Muscle of arm (tissue), 12 donors: Measurements from ENCODE around the gene ACADS. TPM values are rescaled to one million over a fixed set of nuclear protein-coding genes. Genes with fewer than 3 reads are reported as not detected.
"Not testable (repeated sequence)": the region's sequence is repeated elsewhere in the genome, so short reads cannot be mapped to it uniquely, and the experiment has no call there.

Experiments used
- DNase-seq: peaks from one replicate; pipeline ENCODE4 v3.0.0-alpha.2; 2013
- polyA plus RNA-seq, 12 donors: library from polyadenylated mRNA; unstranded; fragments of 120-200 nt; gene quantifications; one replicate each; pipeline ENCODE4 v1.2.1, GENCODE V29; 2013; ENCODE audit not compliant: insufficient read length in 12 of 12

ACADS gene
- polyA plus RNA-seq, 12 donors, result 10.4 to 32.2 (median 15.1) TPM; not detected in 1

DNA sequence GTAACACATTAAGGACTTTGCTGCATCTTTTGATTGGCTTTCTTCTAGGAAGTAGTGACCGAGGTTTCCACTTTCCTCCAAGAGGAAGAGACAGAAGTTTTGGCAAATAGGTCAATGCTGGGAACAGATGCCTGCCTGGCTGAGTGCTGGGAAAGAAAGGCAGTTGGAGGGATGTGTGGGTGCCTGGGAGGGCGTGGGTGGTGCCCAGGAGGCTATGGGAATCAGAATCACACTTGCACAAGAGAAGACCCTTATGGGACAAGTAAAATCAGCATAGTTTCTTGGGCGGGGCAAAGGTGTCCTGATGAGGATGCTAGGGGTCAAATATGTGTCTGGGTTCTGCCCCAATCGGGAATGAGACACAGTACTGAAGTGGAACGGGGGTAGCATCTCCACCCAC is 906 bp upstream of the ACADS start:
- no peak for DNase-seq

- no peak for DNase-seq
Measured at GRCh38 chr12:120725151-120725658, 421 bp upstream of the ACADS start.

GRCh38 chr12:120726510-120726793 is 826 bp downstream of the ACADS start:
- no peak for DNase-seq

DNA sequence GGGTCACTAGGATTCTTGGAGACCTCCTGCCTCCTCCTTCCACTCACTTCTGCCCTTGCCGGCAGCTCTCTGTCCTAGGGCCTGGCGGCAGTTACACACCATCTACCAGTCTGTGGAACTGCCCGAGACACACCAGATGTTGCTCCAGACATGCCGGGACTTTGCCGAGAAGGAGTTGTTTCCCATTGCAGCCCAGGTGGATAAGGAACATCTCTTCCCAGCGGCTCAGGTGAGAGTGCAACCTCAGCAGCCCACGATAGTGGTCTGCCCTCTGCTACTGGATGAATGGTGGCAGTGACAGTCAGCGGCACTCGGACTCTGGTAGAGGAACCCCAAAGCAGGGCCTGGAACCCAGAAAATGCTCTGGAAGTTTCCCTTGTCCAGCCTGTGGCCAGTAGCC is 1.3 kb downstream of the ACADS start:
- DNase-seq, result no peak

- DNase-seq, result not testable (repeated sequence)
Measured at GRCh38 chr12:120732198-120732597, 6.6 kb downstream of the ACADS start.

DNA sequence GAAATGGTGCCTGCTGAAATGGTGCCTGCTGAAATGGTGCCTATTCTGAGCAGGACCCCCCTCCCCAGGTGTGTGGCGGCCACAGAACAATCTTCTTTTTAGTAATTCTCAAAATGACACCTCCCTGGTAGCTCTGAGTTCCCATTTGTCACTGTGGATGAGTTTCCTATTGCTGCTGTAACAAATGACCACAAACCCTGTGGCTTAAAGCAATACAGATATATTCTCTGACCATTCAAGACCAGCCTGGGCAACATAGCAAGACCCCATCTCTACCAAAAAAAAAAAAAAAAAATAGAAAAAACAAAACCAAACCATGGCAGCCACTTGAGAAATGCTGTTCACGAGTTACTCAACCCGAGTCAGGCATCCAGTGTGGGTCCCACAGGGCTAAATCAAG is 7.9 kb downstream of the ACADS start:
- no peak for DNase-seq

- DNase-seq, result no peak
Measured at GRCh38 chr12:120734210-120734609, 8.6 kb downstream of the ACADS start.

DNA sequence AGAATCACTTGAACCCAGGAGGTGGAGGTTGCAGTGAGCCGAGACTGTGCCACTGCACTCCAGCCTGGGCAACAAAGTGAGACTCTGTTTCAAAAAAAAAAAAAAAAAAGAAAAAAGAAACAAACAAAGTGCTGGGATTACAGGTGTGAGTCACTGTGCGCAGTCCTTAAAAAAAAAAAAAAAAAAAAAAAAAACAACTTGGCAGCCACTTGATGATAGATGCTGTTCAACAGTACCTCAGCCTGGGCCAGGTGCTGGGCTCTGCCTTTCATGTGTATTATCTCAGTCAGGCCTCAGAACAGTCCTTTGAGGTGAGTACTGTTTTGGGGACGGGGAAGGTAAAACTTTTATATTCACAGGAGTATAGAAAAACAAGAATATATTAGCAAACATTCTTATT is 9.6 kb downstream of the ACADS start:
- DNase-seq, result no peak

DNA sequence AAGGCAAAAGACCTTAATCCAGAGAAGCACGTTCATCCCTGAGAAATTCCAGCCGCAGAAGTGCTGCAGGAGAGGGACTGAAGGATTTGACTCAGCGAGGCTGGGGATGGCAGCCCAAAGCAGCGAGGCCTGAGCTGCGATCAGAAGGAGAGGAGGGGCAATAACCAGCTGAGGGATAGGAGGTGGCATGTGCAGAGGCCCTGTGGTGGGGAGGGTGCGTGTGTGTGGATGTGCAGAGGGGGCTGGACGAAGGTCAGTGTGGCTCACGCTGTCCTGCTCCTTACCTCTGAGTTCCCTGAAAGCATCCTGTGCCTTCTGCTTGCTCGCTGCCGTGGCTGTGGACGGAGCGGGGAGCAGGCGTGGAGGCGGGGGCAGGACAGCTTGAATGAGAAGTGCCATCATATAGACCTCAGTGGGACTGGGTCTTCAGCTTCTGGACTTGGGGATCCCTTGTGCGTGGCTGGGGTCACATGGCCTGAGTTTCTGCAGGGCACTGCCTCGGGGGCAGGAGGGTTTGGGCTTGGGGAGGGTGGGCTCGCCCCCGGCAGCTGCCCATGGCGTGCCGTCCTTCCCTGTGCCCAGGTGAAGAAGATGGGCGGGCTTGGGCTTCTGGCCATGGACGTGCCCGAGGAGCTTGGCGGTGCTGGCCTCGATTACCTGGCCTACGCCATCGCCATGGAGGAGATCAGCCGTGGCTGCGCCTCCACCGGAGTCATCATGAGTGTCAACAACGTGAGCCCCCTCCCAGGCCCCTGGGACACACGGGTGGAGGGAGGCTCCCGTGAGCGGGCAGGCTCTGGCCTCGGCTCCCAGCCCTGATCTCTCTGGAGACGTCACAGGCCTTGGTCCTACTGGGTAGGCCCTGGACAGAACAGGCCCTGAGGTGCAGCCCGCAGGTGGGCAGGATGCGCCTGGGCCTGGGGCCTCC is 11.0 kb downstream of the ACADS start:
- no peak for DNase-seq

- no peak for DNase-seq
Measured at GRCh38 chr12:120737557-120738251, 12.1 kb downstream of the ACADS start.

DNA sequence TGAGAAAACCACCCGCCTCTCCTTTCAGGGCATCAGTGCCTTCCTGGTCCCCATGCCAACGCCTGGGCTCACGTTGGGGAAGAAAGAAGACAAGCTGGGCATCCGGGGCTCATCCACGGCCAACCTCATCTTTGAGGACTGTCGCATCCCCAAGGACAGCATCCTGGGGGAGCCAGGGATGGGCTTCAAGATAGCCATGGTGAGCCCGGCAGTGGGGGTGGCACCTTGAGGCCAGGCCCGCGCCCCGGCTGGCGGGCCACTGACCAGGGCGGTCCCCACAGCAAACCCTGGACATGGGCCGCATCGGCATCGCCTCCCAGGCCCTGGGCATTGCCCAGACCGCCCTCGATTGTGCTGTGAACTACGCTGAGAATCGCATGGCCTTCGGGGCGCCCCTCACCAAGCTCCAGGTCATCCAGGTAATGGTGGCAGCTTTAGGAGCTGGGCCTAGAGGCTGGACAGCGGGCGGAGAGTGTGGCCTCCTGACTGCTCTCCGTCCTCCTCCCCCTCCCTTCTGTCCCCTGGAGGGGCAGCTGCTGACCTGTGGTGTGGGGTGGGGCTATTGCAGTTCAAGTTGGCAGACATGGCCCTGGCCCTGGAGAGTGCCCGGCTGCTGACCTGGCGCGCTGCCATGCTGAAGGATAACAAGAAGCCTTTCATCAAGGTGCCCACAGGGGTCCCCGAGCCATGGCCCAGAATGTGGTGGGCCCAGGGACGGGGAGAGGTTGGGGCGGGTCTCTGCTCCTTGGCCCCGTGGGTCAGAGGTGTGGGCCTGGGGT is 12.8 kb downstream of the ACADS start:
- DNase-seq, result no peak

- DNase-seq, result no peak
Measured at GRCh38 chr12:120739031-120739762, 13.6 kb downstream of the ACADS start.

DNA sequence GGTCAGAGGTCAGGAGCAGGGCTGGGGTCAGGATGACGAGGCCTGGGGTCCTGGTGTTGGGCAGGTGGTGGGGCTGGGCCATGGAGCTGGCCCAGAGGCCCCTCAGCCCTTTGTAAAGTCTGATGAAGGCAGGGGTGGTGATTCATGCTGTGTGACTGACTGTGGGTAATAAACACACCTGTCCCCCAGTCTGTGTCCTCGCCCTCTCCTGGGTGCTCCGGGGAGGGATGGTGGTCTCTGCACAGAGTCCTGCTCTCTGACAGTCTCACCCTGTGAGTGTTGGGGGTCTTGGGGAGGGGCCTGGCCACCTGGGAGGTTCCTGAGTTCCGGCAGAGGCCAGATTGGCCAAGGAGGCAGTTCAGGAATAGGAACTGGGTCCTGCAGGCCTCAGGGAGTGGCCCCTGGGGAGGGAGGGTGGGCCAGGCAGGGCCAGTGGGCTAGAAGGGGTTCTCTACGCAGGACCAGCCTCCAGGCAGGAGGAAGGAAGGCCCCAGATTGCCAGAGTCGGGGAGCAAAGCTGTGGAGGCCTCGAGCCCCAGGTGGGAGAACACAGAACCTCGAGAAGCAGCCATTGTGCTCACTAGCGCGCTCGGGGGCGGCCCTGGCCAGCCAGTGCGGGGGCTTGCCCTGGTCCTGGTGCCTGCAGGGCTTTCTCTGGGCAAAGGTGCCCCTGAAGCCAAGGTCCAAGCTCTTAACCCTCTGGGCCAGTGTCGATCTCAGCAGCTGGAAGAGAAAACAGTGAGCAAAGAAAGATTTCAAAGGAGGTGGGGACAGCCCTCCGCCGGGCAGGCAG is 14.4 kb downstream of the ACADS start:
- no peak for DNase-seq

GRCh38 chr12:120740871-120741270 is 15.2 kb downstream of the ACADS start:
- DNase-seq, result no peak

DNA sequence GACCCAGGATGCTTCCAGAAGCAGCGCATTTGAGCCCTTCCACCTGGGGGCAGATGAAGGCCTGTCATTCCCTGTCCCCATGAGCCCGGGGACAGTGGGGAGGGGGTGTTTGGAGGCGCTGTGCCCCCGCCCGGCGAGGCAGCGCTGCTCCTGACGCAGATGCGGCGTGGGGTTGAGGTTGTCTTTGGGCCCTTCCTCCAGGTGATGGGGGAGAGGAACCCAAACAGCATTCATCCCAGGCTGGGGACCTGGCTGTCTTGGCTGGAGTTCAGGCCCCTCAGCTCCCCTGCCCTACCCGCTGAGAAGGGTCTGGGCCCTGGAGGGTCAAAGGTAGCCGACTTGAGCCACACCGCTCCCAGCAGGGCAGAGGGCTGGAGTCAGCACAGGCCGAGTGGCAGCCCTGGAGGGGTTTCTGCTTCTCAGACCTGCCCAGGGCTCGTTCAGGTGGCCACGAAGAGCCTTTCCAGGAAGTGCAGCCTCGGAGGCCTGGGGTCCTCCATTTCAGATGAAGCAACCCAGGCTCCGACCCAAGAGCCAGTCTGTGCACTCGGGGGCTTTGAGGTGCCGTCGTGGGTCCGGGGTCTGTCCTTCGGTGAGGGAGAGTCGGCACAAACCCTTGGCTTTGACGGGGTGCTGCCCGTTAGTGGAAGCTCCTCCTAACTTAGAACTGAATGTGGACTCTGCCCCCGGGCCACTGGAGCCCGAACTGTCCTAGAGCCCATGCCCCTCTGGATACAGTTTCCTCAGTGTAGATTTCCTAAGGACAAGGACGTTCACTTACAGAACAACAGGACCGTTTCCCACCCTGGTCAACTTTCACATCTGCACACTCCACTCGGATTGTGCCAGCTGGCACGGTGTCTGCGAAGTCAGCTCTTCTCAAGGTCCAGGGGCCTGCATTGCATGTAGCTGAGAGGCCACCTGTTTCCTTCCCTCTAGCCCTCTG is 16.1 kb downstream of the ACADS start:
- peak; percentile 81 for DNase-seq

- DNase-seq, result no peak
Measured at GRCh38 chr12:120744922-120745493, 19.4 kb downstream of the ACADS start.

DNA sequence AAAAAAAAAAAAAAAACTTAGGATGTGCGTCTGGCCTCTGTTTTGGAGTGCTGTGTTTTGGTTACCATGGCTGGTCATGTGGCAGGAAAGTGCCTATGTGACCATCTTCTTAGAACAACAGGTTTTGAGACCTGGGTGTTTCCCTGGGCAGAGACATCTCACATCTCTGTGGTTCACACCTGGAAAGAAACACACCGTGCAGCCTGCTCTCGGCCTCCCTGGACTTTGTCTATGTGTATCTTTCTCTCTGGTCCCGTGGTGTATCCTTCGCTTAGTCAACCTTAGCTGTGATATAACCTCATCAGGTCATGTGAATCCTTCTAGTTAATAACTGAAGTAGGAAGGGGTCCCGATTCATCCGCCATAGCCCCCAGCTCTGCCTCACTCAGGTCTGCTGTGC is 22.6 kb downstream of the ACADS start:
- no peak for DNase-seq

DNA sequence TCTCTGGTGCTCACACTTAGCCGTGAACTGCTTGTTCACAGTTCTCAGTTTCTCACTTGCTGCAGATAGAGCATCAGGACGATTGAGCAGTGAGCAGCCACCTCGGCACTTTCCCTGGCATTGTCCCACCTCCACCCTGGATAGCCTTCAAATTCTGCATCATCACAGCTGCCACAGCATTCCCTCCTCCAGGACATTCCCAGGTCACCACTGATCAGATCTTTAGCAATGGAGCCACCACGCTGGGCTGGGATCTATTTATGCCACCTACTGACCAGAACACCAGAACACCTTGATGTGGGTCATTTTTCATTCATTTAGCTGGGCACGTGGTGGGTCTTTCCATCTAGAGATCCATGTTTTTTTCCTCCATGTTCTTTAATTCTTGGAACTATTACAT is 23.6 kb downstream of the ACADS start:
- no peak for DNase-seq

GRCh38 chr12:120750806-120751205 is 25.2 kb downstream of the ACADS start:
- no peak for DNase-seq
